ENCODE measurements around the gene LZTR1. TPM values are rescaled to one million over a fixed set of nuclear protein-coding genes. Genes with fewer than 3 reads are reported as not detected.

The LZTR1 gene
- total RNA-seq, 1 experiment from 2014 or later: 54.3 TPM

Small RNA genes lying within 50 kb of the gene (microRNA-seq; reads per million reads assigned to microRNA genes)
- gene MIR649: not detected

Other genes with a start within 250 kb of the LZTR1 start
- gene SERPIND1, start 208.2 kb upstream of the LZTR1 start, total RNA-seq (2021): 0.15 and 0.19 TPM in 2 replicates
- gene PI4KA, start 123.5 kb upstream of the LZTR1 start, total RNA-seq (2021): 71.6 and 74.9 TPM in 2 replicates
- gene SNAP29, start 123.3 kb upstream of the LZTR1 start, total RNA-seq (2021): 34.0 and 35.3 TPM in 2 replicates
- 79.0 and 82.5 TPM in 2 replicates for gene CRKL, start 64.9 kb upstream of the LZTR1 start, total RNA-seq (2021)
- gene AIFM3, start 15.0 kb upstream of the LZTR1 start, total RNA-seq (2021): 0.48 TPM in 1 of 2 replicates, not detected in the other
- gene THAP7, start 19.8 kb downstream of the LZTR1 start, total RNA-seq (2021): 38.5 TPM in 2 replicates
- gene P2RX6, start 32.9 kb downstream of the LZTR1 start, total RNA-seq (2021): 0.39 and 0.43 TPM in 2 replicates
- gene SLC7A4, start 50.3 kb downstream of the LZTR1 start, total RNA-seq (2021): not detected in 2 replicates
- gene LRRC74B, start 63.6 kb downstream of the LZTR1 start, total RNA-seq (2021): not detected in 2 replicates

Data from A673 (cell line).